GM18868 (cell line): ENCODE data around the gene MSN.

Source experiments
- ATAC-seq: cut with Tn5 transposase; IDR thresholded peaks from one replicate; pipeline ENCODE4 v1.9.1; 2021; ENCODE audit warnings: mild to moderate bottlenecking, moderate library complexity; ENCODE audit not compliant: unreplicated experiment

The MSN gene

DNA sequence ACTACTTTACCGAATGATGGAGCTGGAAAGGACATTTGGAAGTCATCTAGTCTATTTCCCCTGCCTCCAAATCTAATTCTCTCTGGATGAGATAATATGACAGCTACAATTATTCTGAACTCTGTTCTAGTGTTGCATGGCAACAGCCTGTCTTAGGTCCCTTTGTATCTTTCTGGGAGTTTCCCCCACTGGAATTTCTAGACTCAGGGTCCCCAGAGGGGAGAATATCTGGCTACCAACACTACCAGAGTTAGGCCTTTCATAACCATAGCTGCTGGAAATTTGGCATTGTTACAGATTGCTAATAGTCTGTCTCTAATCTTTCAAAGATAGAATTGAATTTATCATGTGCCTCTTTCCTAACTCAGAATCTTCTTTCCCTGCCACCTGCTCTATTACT lies 4.5 kb downstream of the MSN start:
- no peak for ATAC-seq

DNA sequence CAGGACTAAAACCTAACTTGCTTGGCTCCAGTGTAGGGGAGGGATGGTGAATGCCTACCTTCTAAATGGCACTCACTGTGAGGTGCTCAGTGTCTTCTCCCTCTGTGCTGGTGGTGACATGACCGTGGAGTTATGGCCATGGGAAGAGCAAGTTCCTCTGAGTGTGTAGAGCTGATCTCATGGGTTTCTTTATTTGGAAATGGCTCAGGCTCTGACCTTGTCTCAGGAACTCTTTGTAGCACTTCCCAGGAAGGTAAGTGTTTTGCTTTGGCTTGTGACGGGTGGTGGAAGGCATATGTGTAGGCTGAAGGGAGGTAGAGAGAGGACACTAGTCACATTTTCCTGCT lies 6.4 kb downstream of the MSN start:
- no peak for ATAC-seq

DNA sequence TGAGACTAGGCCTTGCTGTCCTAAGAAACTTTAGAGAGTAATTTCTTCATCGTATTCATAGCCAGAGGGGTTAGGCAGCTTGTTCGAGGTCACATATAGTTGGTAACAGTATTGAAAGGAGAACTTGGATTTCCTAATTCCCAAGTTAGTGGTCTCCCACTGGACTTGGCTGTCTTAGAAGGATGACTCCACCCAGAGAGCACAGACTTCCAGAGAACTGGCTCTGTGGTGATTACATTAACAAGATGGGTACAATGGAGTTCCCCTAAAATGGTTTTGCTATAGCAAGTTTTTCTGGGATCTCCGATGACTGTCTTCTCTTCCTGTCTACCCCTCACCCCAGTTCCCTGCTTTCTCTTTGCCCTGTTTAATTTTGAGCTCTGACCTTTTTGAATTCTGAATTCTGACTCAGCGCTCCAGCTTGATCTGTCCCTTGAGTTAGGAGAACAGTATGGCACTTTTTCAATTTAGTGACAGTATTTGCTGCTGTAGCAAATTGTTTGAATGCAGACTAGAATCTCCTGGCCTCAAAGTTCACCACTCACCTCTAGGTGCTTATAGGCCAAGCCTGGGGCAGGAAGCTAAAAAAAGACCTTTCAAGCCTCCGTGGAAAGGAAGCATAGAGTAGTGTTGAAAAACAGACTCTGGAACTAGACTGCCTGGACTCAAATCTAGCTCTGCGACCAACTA lies 6.9 kb downstream of the MSN start:
- ATAC-seq = no peak

DNA sequence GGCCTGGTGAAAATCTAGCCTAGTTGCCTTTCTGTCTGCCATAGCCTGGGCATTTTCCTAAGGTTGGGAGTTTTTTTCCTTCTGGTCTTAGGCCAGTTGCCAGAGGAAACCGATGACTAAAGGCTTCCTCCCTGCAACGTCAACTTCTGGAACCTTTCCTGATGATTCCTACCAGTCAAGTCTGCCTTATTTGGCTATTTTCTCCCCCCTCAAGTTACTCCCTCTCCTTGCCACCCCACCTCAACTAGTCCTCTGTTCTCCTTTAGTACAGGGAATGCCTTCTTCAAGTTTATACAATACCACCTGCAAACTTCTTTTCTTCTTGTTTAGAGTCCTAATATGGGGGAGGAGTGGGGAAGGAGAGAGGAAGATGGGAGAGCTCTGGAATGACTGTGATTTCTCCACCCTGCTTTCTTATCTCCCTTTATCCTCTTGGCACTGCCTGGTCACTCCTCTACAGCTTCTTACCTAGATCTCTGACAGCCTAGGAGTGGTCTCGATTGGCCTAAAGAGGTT lies 10.6 kb downstream of the MSN start:
- ATAC-seq = no peak

DNA sequence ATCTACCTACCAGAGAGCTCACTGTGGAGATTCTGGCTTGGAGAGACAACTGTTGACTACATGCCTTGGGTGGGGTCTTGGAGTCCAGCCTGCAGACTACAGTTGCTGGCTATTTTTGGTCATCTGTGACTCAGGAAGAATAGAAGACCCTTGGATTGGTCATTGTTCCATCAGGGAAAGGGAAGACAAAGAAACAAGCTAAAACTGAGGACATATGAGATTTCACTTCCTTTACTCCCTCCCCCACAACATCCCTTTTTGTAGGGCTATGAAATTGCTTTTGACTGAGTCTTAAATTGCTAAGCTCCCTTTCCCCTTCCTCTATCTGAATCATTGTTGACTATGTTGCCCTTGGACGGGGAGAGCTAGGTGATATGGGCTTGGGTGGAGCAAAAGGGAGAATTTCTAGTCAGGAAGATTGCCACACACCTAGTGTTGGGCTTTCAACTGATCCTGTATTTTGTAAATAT lies 11.7 kb downstream of the MSN start:
- no peak for ATAC-seq

DNA sequence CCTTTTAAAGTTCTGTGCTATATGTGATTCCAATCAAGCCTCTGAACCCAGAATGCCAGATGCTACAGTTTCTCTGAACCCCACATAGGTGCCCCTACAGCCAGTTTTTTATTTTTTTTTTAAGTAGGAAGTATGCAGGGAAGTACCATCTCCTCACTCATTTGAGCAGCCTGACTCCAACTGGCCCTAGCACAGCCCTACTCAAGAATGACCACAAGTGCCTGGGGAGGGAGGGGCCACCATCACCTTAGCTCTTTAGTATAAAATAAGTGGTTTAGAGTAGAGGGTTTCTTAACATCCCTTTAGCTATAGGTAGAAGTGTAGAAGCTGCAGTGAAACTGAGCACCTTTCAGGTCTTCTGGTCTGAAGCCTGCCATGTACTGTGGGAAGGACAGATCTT lies 14.4 kb downstream of the MSN start:
- no peak for ATAC-seq

DNA sequence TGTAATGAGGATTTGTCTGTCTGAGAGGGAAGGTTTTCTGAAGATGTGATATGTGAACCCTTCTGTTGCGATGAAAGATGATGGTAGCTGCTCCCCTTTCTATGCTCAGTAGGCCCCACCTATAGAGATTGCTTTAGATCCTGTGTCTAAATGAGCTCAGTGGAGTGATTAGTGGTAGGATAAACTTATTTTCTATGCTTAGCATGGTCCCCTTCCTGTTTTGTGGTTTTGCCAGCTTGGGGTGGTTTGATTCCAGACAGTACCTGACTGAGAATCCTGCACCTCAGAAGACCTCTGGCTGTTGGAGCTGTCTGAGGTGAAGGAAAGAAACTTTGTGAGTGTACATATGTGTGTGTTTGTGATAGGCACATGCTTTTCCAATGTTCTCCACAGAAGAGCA lies 17.7 kb downstream of the MSN start:
- no peak for ATAC-seq

DNA sequence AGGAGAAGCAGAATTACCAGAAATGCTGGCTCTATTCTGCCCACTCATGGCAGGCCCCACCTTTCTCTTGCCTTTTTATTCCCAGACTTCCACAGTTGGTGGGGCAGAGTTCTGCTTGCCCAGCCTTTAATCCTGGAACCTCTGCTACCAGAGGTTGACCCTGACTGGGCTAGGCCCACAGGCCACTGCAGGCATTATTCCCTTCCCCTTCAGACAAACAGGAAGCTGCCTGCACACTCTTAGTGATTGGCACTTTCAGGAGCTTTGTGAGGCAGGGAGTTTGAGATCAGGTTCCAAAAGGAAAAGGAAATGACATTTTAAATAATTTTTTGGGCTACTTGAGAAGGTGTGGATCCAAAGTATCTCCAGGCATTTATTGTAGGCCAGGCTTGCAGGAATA lies 18.8 kb downstream of the MSN start:
- ATAC-seq = no peak

DNA sequence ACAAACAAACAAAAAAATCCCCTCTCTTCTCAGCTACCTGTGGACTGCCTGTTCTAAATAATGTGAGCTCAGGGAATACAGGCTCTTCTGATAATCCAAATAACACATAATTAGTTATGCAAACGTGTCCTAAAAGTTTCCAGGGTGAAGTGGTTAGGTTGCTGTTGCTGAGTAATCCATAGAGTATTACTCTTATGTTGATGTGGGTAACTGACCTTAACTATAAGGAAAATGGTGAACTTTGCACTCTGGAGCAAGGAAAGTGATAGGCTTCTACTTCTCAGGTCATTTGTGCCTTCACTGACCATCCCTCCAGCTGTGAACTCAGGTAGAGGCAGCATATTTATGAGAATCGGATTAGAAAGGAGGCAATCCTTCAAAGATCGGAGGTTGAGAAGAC lies 19.9 kb downstream of the MSN start:
- ATAC-seq = no peak

DNA sequence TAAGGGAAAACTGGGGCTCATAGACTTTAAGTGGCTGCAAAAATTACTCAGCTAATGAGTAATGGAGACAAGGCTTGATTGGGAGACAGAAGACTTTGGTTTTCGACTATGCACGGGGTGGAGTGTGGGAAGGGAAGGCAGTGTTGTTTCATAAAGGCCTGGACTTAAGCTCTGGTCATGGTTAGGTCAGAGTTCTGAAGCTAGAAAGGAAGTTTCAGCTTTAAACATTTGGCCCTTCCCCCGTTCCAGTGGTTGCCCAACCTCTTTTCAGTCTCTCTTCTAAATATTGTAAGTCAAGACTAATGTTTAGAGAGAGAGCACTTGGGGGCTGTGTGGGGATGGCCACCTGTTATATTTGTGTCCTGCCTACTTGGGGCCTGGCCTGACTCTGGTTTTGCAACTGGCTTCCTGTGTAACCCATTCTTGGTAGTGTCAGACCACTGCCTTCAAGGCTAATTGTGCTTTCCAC lies 21.0 kb downstream of the MSN start:
- peak; percentile 80 for ATAC-seq

DNA sequence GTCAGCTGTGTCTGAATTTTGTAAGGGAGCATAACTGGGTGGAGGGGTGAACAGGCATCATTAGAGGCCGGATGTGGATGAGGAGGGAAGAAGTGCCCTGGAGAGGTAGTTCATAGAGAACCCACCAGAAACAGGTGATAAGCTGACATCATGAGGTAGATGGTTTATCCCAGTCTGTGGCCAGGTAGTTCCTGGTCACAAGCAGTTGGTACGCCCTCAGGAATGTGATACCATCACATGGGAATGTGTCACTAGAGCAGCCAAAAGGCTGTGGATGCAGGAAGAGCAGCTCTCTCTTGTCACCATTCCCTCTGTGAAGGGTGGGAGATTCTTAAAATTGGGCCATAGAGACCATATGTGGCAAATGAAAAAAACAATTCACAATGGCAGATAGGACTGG lies 21.9 kb downstream of the MSN start:
- ATAC-seq = no peak

DNA sequence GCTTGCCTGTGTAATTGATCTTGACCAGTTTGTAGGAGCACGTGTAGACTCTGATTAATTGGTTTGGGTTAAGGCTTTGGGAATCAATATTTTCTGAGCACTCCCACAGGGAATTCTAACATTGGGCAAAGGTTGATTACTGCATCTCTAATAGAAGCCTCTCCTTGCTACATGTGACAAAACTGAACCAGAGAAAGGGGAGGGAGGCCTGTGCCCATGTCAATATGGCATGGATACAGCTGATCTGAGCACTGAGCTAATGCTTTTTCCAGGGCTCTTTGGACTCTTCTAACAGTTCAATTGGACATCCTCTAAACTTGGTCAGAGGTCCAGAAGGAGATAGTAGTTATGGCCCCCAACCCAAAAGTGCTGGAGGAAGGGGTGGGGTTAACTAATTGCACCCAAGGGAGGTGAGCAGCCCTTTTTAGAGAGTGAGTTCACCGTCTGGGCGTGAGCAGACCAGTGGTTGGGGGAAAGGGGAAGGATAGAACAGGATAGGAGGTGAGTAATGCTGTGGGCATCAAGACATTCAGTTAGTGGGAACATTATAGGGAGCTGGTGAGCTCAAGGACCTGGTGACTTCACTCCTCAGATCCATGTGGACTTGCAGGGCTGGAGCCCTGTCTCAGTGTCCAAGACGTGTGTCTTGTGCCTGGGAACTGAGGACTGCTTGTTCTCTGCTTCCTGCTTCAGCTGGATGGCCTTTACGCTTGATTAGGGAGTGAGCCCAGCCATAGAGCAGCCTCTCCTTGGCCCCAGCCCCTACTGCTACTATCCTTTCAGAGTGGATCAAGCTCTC lies 22.8 kb downstream of the MSN start:
- no peak for ATAC-seq

DNA sequence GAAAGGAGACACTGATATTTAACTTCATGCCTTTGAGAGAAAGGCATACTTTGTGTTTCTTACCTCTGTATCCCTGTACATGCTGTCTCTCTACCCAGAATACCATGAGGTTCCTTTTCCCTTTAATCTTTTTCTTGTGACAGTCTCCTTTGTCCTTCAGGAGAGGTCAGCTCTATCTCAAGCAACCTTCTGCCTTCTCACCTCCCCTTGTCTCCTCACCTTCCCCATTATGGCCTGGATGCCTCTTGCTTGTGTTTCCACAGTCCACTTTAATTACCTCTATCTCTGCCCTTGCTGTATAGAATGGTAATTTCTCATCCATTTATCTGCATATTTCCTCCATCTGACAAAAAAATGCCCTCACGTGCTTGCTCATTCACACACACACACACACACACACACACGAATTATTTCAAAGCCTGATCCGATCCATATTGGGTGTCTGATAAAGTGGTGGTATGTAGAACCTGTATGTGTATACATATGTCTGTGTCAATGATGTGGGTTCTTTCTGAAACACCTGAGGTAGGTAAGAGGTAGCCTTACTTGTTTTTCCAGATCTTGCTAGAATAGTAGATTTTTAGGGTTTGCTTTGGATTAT lies 28.5 kb downstream of the MSN start:
- no peak for ATAC-seq

DNA sequence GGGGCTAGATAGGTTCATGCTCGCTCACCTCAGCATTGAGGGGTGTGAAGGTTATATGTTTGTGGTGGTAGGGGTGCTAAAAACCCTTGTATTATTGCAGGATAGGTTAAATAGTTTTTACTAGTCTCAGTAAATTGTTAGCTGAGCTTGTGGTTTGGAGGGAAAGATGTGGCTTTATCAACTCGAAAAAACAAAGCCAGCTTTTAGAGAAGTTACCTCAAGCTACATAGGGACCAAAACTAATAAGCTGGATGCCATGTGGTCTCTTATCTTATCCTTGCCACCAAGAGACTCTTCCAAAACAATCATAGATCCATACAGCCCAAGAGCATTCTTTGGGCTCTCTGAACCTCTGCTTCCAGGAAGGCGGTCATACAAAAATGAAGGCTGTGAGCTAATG lies 29.2 kb downstream of the MSN start:
- no peak for ATAC-seq

DNA sequence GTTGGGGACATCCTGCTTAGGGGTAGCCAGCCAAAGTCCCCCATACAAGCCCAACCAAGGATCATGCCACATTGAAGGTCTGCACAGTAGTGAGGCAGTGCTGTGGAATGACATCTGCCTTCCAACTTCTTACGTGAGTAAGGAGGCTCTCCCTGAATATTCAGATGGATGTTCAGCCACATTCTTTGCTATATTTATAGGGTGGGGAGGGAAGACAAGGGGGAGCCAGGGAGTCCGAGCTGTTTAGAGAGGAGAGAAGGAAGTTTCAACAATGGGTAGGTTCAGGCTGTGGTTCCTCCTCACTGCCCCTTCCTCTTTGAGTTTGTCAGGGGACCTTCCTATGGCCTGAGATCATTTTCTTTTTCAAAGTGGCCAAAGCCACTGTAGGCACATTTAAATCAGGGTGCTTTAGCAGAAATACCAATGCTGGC lies 29.8 kb downstream of the MSN start:
- no peak for ATAC-seq

DNA sequence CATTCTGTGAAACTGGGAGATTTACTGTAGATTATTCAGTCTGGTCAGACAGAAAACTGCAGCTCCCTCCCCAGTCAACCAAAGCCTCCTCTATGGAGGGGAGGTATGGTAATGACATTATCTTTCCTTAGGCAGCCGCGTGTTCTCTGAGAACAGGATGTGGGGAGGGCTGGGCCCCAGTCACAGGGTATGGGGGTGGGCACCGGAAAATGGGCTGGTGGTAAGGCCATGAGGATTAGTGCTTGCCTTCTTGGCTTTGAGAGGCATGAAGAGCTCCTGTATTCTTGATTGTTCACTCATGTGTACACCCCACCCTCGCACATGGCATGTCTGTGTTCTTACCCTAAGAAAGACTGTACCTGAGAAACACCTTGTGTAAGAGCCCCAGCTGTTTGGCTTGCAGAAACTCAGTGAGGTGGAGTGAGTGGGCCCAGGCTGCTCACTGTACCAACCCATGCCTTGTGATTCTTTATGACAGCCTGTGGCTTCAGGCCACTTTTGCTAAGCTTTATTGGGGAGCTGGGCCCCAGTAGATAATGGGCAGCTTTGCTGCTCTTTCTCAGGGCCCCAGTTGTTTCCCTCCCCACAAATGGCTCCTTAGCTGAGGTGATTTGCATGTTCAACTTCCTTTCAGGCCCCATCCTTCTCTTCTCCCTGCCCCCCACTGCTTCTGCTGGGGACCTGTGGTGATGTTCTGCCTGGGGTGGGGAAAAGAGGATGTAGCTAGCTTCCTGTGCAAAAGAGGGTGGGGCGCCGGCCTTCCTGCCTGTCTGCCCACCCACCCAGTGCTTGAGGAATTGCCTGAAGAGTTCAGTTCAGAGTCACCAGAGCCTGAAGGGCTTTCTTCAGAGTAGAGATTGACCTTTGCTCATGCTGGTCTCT lies 30.7 kb downstream of the MSN start:
- peak; percentile 56 for ATAC-seq

DNA sequence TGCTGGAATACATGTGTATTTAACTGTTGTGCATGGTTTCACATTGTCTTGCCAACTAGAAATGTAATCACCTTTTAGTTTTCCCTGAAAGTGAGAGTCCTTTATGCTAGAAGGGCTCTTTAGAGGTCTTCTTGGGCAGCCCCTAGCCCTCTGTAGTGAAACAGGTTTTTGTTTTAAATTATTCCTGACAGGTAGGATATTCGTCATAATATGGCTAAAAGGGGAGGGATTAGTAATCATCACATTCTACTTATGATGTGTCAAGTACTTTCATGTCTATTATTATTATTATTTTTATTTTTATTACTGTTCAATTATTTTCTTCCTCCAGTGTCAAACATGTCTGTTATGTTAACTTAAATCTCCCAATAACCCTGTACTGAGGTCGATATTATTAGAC lies 35.5 kb downstream of the MSN start:
- peak; percentile 33 for ATAC-seq

DNA sequence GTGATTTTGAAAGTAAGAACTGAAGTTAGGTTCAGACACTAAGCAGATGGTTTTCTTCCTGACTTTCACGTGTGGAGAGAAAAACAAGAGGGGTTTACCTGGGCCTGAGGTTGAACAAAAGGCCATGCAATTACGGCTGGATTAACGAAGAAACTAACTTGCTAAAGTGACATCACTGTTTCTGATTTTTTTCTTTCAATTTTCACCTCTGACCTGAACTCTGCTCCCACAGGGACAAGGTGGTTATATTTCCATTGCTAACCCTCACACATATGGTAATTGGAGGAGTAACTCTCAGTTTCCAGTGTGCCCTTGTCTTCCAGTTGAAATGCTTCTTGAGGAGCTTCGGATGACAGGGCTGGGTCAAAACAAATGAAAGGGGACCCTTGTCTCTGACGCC lies 38.0 kb downstream of the MSN start:
- no peak for ATAC-seq

DNA sequence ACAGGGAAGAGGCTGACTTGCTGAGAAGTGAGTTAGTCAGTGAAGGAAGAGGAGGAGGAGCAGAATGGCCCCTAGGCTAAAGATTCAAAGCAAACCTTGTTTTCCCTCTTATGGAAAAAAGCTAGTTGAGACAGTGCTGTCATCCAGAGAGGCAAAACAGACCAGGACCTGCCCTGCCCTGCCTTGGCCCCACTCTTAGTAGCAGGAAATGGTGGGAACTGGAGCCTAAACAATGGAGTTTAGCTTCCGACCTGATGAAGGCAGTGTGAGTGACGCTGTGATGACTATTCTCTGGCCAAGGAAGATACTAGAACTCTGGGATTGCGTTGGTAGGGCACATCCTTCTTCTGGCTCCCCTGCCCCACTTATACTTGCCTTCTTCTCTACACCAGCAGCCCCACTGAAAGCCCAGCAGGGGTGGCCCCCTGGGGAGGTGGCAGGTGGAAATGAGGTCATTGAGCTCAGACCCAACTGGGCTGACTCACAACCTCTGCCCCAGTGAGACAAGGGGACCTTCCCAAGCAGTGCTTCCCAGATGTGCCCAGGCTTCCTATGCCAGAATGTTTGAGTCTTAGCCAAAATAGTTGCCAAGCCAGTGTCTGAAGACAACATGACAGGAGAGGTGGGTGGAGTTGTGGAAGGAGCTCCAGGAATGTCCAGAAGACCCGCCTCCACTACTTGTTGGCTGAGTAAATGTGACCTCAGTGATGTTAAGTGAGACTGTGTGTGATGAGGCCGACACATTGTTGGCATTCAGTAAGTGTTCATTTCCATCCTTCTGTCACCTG lies 38.8 kb downstream of the MSN start:
- ATAC-seq = peak; percentile 44

DNA sequence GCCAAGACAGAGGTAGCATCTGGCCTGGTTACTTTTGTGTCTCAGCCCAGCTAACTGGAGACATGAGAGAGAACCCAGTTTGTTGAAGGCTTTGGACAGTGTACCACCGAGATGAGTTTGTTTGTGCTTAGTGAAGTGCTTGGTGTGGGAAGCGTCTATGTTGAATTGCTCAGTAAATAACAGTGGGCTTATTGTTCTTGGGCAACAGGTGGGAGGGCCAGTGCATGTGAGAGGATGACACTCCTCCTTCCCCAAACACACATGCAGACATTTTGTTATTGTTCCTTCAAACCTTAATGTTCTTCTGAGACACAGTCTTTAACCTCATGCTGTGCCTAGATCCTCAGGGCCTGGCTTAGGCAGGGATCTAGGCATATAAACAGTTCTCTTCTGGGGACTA lies 39.7 kb downstream of the MSN start:
- peak; percentile 46 for ATAC-seq
